ENCODE results near the gene DNMT3B. TPM values are rescaled to one million over a fixed set of nuclear protein-coding genes. Genes with fewer than 3 reads are reported as not detected.

Gene DNMT3B
- total and polyA plus RNA-seq, 4 donors = 0.26 to 2.8 (median 0.60) TPM

- H3K4me1 ChIP-seq (ENCODE audit: control insufficient read depth in 4 of 4, insufficient read depth in 4 of 4, low read length in 3 of 4) = no peaks in the 10 kb centered on the region
- DNase-seq (ENCODE audit: low spot score) = no peak
- H3K9ac ChIP-seq (ENCODE audit: low read depth in 1 of 2, low read length in 2 of 2) = no peak overlapping the region
- WGBS = 85% methylated on average over 8 of the region's 8 CpGs
- TF ChIP-seq TAF1 (conservative IDR thresholded peaks at IDR 0.05) (no peak), RAD21 (IDR thresholded peaks at IDR 0.05) (no peak), RXRA (IDR thresholded peaks at IDR 0.05) (no peak)
- H3K27me3 ChIP-seq (ENCODE audit: control insufficient read depth in 4 of 4, insufficient read depth in 4 of 4, low read length in 3 of 4) = no peaks in the 10 kb centered on the region
- no peak overlapping the region for H3K4me3 ChIP-seq (ENCODE audit: low read depth in 1 of 3, low read length in 3 of 3)
- H3K36me3 ChIP-seq (ENCODE audit: control insufficient read depth in 4 of 4, insufficient read depth in 3 of 4, low read depth in 1 of 4, low read length in 3 of 4) = peaks cover 18 to 60% (median 43%) of the 10 kb centered on the region in 4 donors
- no peak overlapping the region for H3K27ac ChIP-seq (ENCODE audit: low read depth in 1 of 2, low read length in 2 of 2)
- no peaks in the 10 kb centered on the region for H3K9me3 ChIP-seq (ENCODE audit: control insufficient read depth in 4 of 4, low read length in 3 of 4)
Measured at GRCh38 chr20:32842688-32843524, 80.7 kb downstream of the DNMT3B start.

GRCh38 chr20:32845786-32846185 is 83.6 kb downstream of the DNMT3B start:
- WGBS = 73% methylated on average over 2 of the region's 2 CpGs
- Histone ChIP-seq H3K4me3 (ENCODE audit: low read depth in 1 of 3, low read length in 3 of 3) (no peak overlapping the region), H3K4me1 (ENCODE audit: control insufficient read depth in 4 of 4, insufficient read depth in 4 of 4, low read length in 3 of 4) (no peaks in the 10 kb centered on the region), H3K27me3 (ENCODE audit: control insufficient read depth in 4 of 4, insufficient read depth in 4 of 4, low read length in 3 of 4) (no peaks in the 10 kb centered on the region), H3K27ac (ENCODE audit: low read depth in 1 of 2, low read length in 2 of 2) (no peak overlapping the region), H3K9me3 (ENCODE audit: control insufficient read depth in 4 of 4, low read length in 3 of 4) (no peaks in the 10 kb centered on the region), H3K36me3 (ENCODE audit: control insufficient read depth in 4 of 4, insufficient read depth in 3 of 4, low read depth in 1 of 4, low read length in 3 of 4) (peaks cover 11 to 53% (median 29%) of the 10 kb centered on the region in 4 donors), H3K9ac (ENCODE audit: low read depth in 1 of 2, low read length in 2 of 2) (no peak overlapping the region)
- DNase-seq (ENCODE audit: low spot score) = no peak
- no peak for TF ChIP-seq GABPA (IDR thresholded peaks at IDR 0.05 in 1 of 2, conservative IDR thresholded peaks at IDR 0.05 in 1 of 2)
- no peak for TF ChIP-seq RXRA (IDR thresholded peaks at IDR 0.05)
- no peak for TF ChIP-seq HNF4A (conservative IDR thresholded peaks at IDR 0.05)
- no peak for TF ChIP-seq SP1 (IDR thresholded peaks at IDR 0.05)
- no peak for TF ChIP-seq NR2F2 (IDR thresholded peaks at IDR 0.05)
- no peak for TF ChIP-seq YY1 (IDR thresholded peaks at IDR 0.05)
- no peak for TF ChIP-seq RAD21 (IDR thresholded peaks at IDR 0.05)
- no peak for TF ChIP-seq FOXA2 (IDR thresholded peaks at IDR 0.05)
- TF ChIP-seq REST (IDR thresholded peaks at IDR 0.05) = no peak
- no peak for TF ChIP-seq CTCF (IDR thresholded peaks at IDR 0.05; ENCODE audit: low read depth, low read length, missing input control)
- no peak for TF ChIP-seq MAX (IDR thresholded peaks at IDR 0.05)
- TF ChIP-seq EGR1 (IDR thresholded peaks at IDR 0.05; ENCODE audit: low read depth in 2 of 2) = no peak
- TF ChIP-seq ZBTB33 (IDR thresholded peaks at IDR 0.05) = no peak
- TF ChIP-seq ATF3 (IDR thresholded peaks at IDR 0.05) = no peak
- no peak for TF ChIP-seq FOXA1 (IDR thresholded peaks at IDR 0.05)
